HepG2 (cell line): Measurements from ENCODE around the gene CGNL1. TPM values are rescaled to one million over a fixed set of nuclear protein-coding genes. Genes with fewer than 3 reads are reported as not detected.

Source experiments
- ATAC-seq: fragments of 200-7000 bp; cut with Tn5 transposase; 3 replicates; pipeline ENCODE4 v1.9.1; 2020; ENCODE audit warnings: mild to moderate bottlenecking, moderate library complexity
- BruUV-seq: library from RNA; stranded (reverse); fragments of 400-500 nt; replicated peaks from 2 replicates; lab custom pipeline; 2021; lab: Mats Ljungman, UMichigan
- CTCF ChIA-PET: fragments of 300-600 bp; formaldehyde crosslinking; extraction: SDS; loops from one replicate; lab custom pipeline; 2021; ENCODE audit warnings: low total read pairs, inconsistent platforms, low intra/inter-chr PET ratio; lab: Yijun Ruan, JAX
- POLR2A ChIA-PET: fragments of 350-600 bp; sonication (Branson Sonifier 250); formaldehyde crosslinking; loops from one replicate; lab custom pipeline; 2020; ENCODE audit warnings: antibody characterized with exemption, inconsistent platforms; lab: Yijun Ruan, JAX
- DNase-seq: peaks from one replicate; pipeline ENCODE4 v3.0.0-alpha.2; 2015; ENCODE audit warnings: low spot score
- FAIRE-seq: peaks from 3 replicates; lab custom pipeline; 2011; peaks lifted over from hg19 to GRCh38; lab: Jason Lieb, UNC
- H2AFZ ChIP-seq: one replicate; pipeline ENCODE4 v1.6.1; 2011; ENCODE audit warnings: low read length, inconsistent platforms
- H3K27ac ChIP-seq: fragments of 300-600 bp; 3 replicates; pipeline ENCODE4 v1.8.0; 2011; ENCODE audit warnings: mixed run types, mild to moderate bottlenecking, mixed read lengths, low read length, inconsistent platforms; ENCODE audit not compliant: insufficient read depth; ENCODE audit errors: extremely low read length
- H3K27me3 ChIP-seq, 2 experiments: fragments of 200-600 bp in 1 of 2; 2 replicates in 1 of 2; 3 replicates in 1 of 2; pipeline versions ENCODE4 v1.6.0 to v1.8.0; 2011; ENCODE audit warnings: low read length in 2 of 2, mild to moderate bottlenecking in 2 of 2, moderate library complexity in 2 of 2, inconsistent platforms in 1 of 2; ENCODE audit not compliant: insufficient read depth in 2 of 2, control insufficient read depth in 1 of 2
- H3K36me3 ChIP-seq, 2 experiments: fragments of 200-600 bp in 1 of 2; replicated peaks in 1 of 2; 2 replicates in 1 of 2; 3 replicates in 1 of 2; pipeline versions ENCODE4 v1.5.1 to v1.8.0; 2011; ENCODE audit warnings: low read length in 2 of 2, inconsistent platforms in 1 of 2; ENCODE audit not compliant: insufficient read depth in 2 of 2, control insufficient read depth in 1 of 2
- H3K4me1 ChIP-seq: 2 replicates; pipeline ENCODE4 v1.5.1; 2012; ENCODE audit warnings: low read length, inconsistent platforms; ENCODE audit not compliant: insufficient read depth
- H3K4me2 ChIP-seq: 2 replicates; pipeline ENCODE4 v1.6.0; 2011; ENCODE audit warnings: low read depth, low read length, inconsistent platforms
- H3K4me3 ChIP-seq, 3 experiments: fragments of 200-600 bp in 1 of 3; sonication (generic), shearing (Covaris generic) in 1 of 3; replicated peaks in 1 of 3; 2 replicates each; pipeline ENCODE4 v1.5.1; 2011 to 2016; ENCODE audit warnings: low read length in 3 of 3, inconsistent platforms in 2 of 3, low read depth in 2 of 3, mild to moderate bottlenecking in 2 of 3, control low read depth in 1 of 3, mixed read lengths in 1 of 3; ENCODE audit not compliant: insufficient read depth in 1 of 3
- H3K79me2 ChIP-seq: one replicate; pipeline ENCODE4 v1.6.1; 2011; ENCODE audit warnings: low read length, inconsistent platforms; ENCODE audit not compliant: insufficient read depth
- H3K9ac ChIP-seq: 2 replicates; pipeline ENCODE4 v1.6.0; 2011; ENCODE audit warnings: mild to moderate bottlenecking, low read depth, low read length, inconsistent platforms; ENCODE audit not compliant: insufficient read depth
- H3K9me3 ChIP-seq: 2 replicates; pipeline ENCODE4 v1.5.1; 2012; ENCODE audit warnings: mild to moderate bottlenecking, low read length
- H4K20me1 ChIP-seq: 2 replicates; pipeline ENCODE4 v1.6.0; 2011; ENCODE audit warnings: inconsistent platforms, mild to moderate bottlenecking, low read length, moderate library complexity; ENCODE audit not compliant: insufficient read depth
- FOXK2 ChIP-seq: fragments of 450-650 bp; IDR thresholded peaks from 2 replicates; pipeline ENCODE4 v1.6.1; 2016
- GATA4 ChIP-seq: sonication (generic); IDR thresholded peaks from 2 replicates; pipeline ENCODE4 v1.6.1; 2016; ENCODE audit warnings: antibody characterized with exemption, low read depth, borderline replicate concordance
- HNRNPK ChIP-seq: fragments of 200-400 bp; formaldehyde crosslinking; IDR thresholded peaks from 2 replicates; pipeline ENCODE4 v1.6.1; 2018; ENCODE audit warnings: low read length, low read depth, moderate library complexity, mild to moderate bottlenecking; ENCODE audit not compliant: poor library complexity, severe bottlenecking
- KAT2B ChIP-seq: fragments of 150-350 bp; IDR thresholded peaks from 2 replicates; pipeline ENCODE4 v1.6.1; 2014; ENCODE audit warnings: low read depth, low read length, borderline replicate concordance
- MAFF ChIP-seq: IDR thresholded peaks from 2 replicates; pipeline ENCODE4 v1.6.1; 2011; ENCODE audit warnings: low read depth, low read length, improper control_type of control experiment
- MAFK ChIP-seq, 2 experiments: IDR thresholded peaks in 1 of 2; conservative IDR thresholded peaks in 1 of 2; 2 replicates each; pipeline ENCODE4 v1.6.1; 2011; ENCODE audit warnings: improper control_type of control experiment in 2 of 2, low read length in 2 of 2
- MTF2 ChIP-seq: sonication (generic); formaldehyde crosslinking; IDR thresholded peaks from 2 replicates; pipeline ENCODE4 v1.5.0; 2020; ENCODE audit warnings: missing genetic modification reagents, borderline replicate concordance
- PCBP1 ChIP-seq: fragments of 200-400 bp; formaldehyde crosslinking; IDR thresholded peaks from 2 replicates; pipeline ENCODE4 v1.6.1; 2017; ENCODE audit warnings: mild to moderate bottlenecking, low read depth, low read length, borderline replicate concordance
- RXRA ChIP-seq: sonication (generic); formaldehyde crosslinking; IDR thresholded peaks from 2 replicates; pipeline ENCODE4 v1.5.1; 2020; ENCODE audit warnings: missing genetic modification reagents
- ZFP36 ChIP-seq: fragments of 150-350 bp; IDR thresholded peaks from 2 replicates; pipeline ENCODE4 v1.6.1; 2018; ENCODE audit warnings: borderline replicate concordance, low read length, low read depth; ENCODE audit not compliant: partially characterized antibody
- ZNF580 ChIP-seq: IDR thresholded peaks from 2 replicates; pipeline ENCODE4 v1.6.1; 2016; ENCODE audit warnings: low read depth, borderline replicate concordance
- WGBS: methylation state at CpG from one replicate; pipeline ENCODE4 v1.1.6; 2017; ENCODE audit warnings: low lambda C conversion rate; 5-methylcytosine and 5-hydroxymethylcytosine counted together
- in situ Hi-C: cut with HindIII; loops from 2 replicates; pipeline ENCODE4 v1.10.0; 2017; ENCODE audit warnings: low pct_unique_long_range_greater_than_20kb; ENCODE audit not compliant: extremely low pct_ligation_motif_present
- intact Hi-C: fragments of 100-400 bp; cut with micrococcal nuclease; formaldehyde crosslinking; loops from one replicate; pipeline ENCODE4 v1.10.0; 2022; ENCODE audit not compliant: unreplicated experiment
- polyA plus RNA-seq, 8 experiments: library from polyadenylated mRNA; depleted of rRNA in 3 of 8; stranded (reverse) in 7 of 8; unstranded in 1 of 8; fragments of >200 nt; fragmentation: Illumina TruSeq in 4 of 8; extraction: Trizol in 4 of 8; gene quantifications; 2 replicates each; pipeline versions ENCODE4 v1.2.1 to v1.2.3, GENCODE V29; 2011 to 2016; ENCODE audit warnings: low read depth in 4 of 8, missing spikeins in 1 of 8, mixed read lengths in 1 of 8; ENCODE audit not compliant: insufficient read depth in 1 of 8
- total RNA-seq, 5 experiments: library from RNA; depleted of rRNA; stranded (reverse); fragments of >200 nt; fragmentation: Illumina TruSeq; extraction: Trizol; gene quantifications; 2 replicates each; pipeline ENCODE4 v1.2.3, GENCODE V29; 2016; ENCODE audit warnings: low read depth in 1 of 5
- TF ChIP-seq, protein P1 (sequence below): sonication (generic); formaldehyde crosslinking; IDR thresholded peaks from 2 replicates; pipeline ENCODE4 v1.5.0; 2020; ENCODE audit warnings: mild to moderate bottlenecking, missing genetic modification reagents, moderate library complexity
- TF ChIP-seq, protein P2 (sequence below): sonication (generic); formaldehyde crosslinking; IDR thresholded peaks from 2 replicates; pipeline ENCODE4 v1.9.0; 2021; ENCODE audit warnings: missing genetic modification reagents, borderline replicate concordance

CGNL1 gene
- total and polyA plus RNA-seq, 2 of the 13 experiments (the other 11 are each of a cell fraction or from before 2014, with no cell fraction given) = 5.6 to 15.6 TPM

DNA sequence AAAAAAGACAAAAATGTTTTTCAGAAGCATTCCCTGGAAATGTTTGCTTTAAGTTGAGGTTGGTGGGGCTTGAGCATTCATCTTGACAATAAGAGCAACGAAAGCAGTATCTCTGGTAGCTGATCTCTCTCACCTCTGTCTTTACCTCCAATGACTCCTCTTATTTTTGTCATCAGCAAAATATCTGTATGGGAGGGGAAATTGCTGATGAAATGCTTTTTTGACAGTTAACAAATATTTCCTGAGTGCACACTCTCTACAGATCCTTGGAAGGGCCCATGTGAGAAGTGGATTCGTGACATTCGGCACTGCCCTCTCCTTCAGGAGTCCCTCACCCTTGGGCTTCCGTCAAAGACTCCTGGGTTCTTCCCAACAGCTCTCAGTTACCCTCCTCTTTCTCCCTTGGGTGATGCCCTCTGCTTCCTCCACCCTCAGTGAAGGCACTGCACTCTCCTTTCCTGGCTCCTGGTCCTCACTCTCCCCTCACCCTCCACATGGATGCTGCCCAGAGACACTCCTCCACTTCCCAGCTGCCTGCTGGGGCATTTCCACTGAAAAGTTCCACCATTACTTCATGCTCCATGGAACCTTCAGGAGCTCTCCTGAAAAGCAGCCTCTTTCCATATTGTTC lies 2.9 kb upstream of the CGNL1 start:
- H3K27me3 ChIP-seq = peaks cover 3 to 12% of the 10 kb centered on the region in 2 experiments; a peak in 2 of 5 replicates
- no peak overlapping the region for H3K4me2 ChIP-seq
- H3K36me3 ChIP-seq = no peaks in the 10 kb centered on the region
- in situ Hi-C loops = no loop called here
- ChIA-PET POLR2A (no interaction called here), CTCF (no interaction called here)
- no peak overlapping the region for H3K27ac ChIP-seq
- 88% methylated on average over 4 of the region's 4 CpGs for WGBS
- H3K4me3 ChIP-seq = no peak overlapping the region
- BruUV-seq = no TSS peak
- ATAC-seq = no peak
- FAIRE-seq = no peak
- TF ChIP-seq MAFF = peak; percentile 52
- TF ChIP-seq, protein P1, sequence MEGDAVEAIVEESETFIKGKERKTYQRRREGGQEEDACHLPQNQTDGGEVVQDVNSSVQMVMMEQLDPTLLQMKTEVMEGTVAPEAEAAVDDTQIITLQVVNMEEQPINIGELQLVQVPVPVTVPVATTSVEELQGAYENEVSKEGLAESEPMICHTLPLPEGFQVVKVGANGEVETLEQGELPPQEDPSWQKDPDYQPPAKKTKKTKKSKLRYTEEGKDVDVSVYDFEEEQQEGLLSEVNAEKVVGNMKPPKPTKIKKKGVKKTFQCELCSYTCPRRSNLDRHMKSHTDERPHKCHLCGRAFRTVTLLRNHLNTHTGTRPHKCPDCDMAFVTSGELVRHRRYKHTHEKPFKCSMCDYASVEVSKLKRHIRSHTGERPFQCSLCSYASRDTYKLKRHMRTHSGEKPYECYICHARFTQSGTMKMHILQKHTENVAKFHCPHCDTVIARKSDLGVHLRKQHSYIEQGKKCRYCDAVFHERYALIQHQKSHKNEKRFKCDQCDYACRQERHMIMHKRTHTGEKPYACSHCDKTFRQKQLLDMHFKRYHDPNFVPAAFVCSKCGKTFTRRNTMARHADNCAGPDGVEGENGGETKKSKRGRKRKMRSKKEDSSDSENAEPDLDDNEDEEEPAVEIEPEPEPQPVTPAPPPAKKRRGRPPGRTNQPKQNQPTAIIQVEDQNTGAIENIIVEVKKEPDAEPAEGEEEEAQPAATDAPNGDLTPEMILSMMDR (CRISPR knock-in tag) = no peak
- TF ChIP-seq MAFK (conservative IDR thresholded peaks at IDR 0.05 in 1 of 2, IDR thresholded peaks at IDR 0.05 in 1 of 2; ENCODE audit: low read length in 2 of 2) = peak; percentile 3 to 70; a peak in 2 of 4 replicates
- TF ChIP-seq RXRA (CRISPR knock-in tag) = no peak
- no peak overlapping the region for H2AFZ ChIP-seq
- no peaks in the 10 kb centered on the region for H3K9me3 ChIP-seq
- H3K79me2 ChIP-seq = no peaks in the 10 kb centered on the region
- DNase-seq = no peak
- intact Hi-C loops = loop anchor here (10.0 kb wide), 1 partner anchor 61 kb away; no protein-coding TSS in a partner anchor
- peaks cover 27% of the 10 kb centered on the region for H3K4me1 ChIP-seq
- H3K9ac ChIP-seq = no peak overlapping the region
- H4K20me1 ChIP-seq = no peaks in the 10 kb centered on the region

DNA sequence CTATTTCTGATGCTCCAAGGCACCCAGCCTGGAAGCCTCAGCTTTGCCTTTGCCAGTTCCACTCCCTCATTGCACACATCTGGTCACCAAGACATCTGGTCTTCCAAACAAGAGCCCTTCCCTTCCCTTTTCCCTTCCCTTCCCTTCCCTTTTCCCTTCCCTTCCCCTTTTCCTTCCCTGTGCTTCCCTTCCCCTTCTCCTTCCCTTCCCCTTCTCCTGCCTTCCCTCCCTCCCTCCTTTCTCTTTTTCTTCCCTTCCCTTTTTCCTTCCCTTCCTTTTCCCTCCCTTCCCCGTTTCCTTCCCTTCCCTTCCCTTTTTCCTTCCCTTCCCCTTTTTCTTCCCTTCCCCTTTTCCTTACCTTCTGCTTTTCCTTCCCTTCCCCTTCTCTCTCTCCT lies 2.4 kb upstream of the CGNL1 start:
- in situ Hi-C loops (no loop called here), intact Hi-C loops (loop anchor here (10.0 kb wide), 1 partner anchor 61 kb away; no protein-coding TSS in a partner anchor)
- BruUV-seq = no TSS peak
- no peaks in the 10 kb centered on the region for H3K36me3 ChIP-seq
- H2AFZ ChIP-seq = no peak overlapping the region
- H3K4me2 ChIP-seq = no peak overlapping the region
- H4K20me1 ChIP-seq = no peaks in the 10 kb centered on the region
- WGBS = 85% methylated on average over 1 of the region's 1 CpG
- H3K4me1 ChIP-seq = peaks cover 32% of the 10 kb centered on the region
- no peaks in the 10 kb centered on the region for H3K9me3 ChIP-seq
- FAIRE-seq (no peak), DNase-seq (no peak), ATAC-seq (no peak)
- H3K27me3 ChIP-seq = peaks cover 3 to 12% of the 10 kb centered on the region in 2 experiments; a peak in 2 of 5 replicates
- H3K4me3 ChIP-seq = no peak overlapping the region
- no peak overlapping the region for H3K9ac ChIP-seq
- no peak overlapping the region for H3K27ac ChIP-seq
- CTCF ChIA-PET = no interaction called here
- POLR2A ChIA-PET = no interaction called here
- peaks cover 2% of the 10 kb centered on the region for H3K79me2 ChIP-seq
- TF ChIP-seq KAT2B (no peak), ZFP36 (no peak), PCBP1 (0 out of 2 replicates have a peak, but pooled peaks have one; percentile 34), ZNF580 (CRISPR knock-in tag) (no peak), MTF2 (CRISPR knock-in tag) (no peak), HNRNPK (peak; percentile 69), GATA4 (no peak), FOXK2 (no peak)
- TF ChIP-seq, protein P2, sequence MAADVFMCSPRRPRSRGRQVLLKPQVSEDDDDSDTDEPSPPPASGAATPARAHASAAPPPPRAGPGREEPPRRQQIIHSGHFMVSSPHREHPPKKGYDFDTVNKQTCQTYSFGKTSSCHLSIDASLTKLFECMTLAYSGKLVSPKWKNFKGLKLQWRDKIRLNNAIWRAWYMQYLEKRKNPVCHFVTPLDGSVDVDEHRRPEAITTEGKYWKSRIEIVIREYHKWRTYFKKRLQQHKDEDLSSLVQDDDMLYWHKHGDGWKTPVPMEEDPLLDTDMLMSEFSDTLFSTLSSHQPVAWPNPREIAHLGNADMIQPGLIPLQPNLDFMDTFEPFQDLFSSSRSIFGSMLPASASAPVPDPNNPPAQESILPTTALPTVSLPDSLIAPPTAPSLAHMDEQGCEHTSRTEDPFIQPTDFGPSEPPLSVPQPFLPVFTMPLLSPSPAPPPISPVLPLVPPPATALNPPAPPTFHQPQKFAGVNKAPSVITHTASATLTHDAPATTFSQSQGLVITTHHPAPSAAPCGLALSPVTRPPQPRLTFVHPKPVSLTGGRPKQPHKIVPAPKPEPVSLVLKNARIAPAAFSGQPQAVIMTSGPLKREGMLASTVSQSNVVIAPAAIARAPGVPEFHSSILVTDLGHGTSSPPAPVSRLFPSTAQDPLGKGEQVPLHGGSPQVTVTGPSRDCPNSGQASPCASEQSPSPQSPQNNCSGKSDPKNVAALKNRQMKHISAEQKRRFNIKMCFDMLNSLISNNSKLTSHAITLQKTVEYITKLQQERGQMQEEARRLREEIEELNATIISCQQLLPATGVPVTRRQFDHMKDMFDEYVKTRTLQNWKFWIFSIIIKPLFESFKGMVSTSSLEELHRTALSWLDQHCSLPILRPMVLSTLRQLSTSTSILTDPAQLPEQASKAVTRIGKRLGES (CRISPR knock-in tag) = no peak
